HL-60 (cell line): ENCODE results near the gene KLHL5.

Experiments used
- CTCF ChIP-seq: IDR thresholded peaks from one replicate; pipeline ENCODE4 v1.5.1; 2011; ENCODE audit warnings: low read length, control low read depth, inconsistent platforms; ENCODE audit not compliant: insufficient read depth
- POLR2AphosphoS5 ChIP-seq: IDR thresholded peaks from 2 replicates; pipeline ENCODE4 v1.6.1; 2012; ENCODE audit warnings: low read depth
- REST ChIP-seq: IDR thresholded peaks from 2 replicates; pipeline ENCODE4 v1.6.1; 2012; ENCODE audit warnings: low read depth; ENCODE audit not compliant: insufficient replicate concordance

- TF ChIP-seq CTCF = no peak
- no peak for TF ChIP-seq REST
- TF ChIP-seq POLR2AphosphoS5 = no peak
Observed at GRCh38 chr4:39037491-39037825, 24.6 kb upstream of the KLHL5 start.
